Muscle layer of colon (tissue), 2 donors: ENCODE results near the gene KLF17.

Source experiments
- H3K27ac ChIP-seq: one replicate; pipeline ENCODE4 v1.7.0; 2013; ENCODE audit warnings: low read depth, mild to moderate bottlenecking, low read length, moderate library complexity
- H3K27me3 ChIP-seq, 2 donors: one replicate each; pipeline ENCODE4 v1.7.0; 2013; ENCODE audit warnings: low read length in 2 of 2, mild to moderate bottlenecking in 2 of 2; ENCODE audit not compliant: insufficient read depth in 2 of 2, control insufficient read depth in 1 of 2
- H3K36me3 ChIP-seq: one replicate; pipeline ENCODE4 v1.7.0; 2013; ENCODE audit warnings: mild to moderate bottlenecking, low read length; ENCODE audit not compliant: insufficient read depth
- H3K4me1 ChIP-seq: one replicate; pipeline ENCODE4 v1.7.0; 2013; ENCODE audit warnings: mild to moderate bottlenecking, low read length; ENCODE audit not compliant: insufficient read depth
- H3K4me3 ChIP-seq, 2 donors: one replicate each; pipeline ENCODE4 v1.7.0; 2013; ENCODE audit warnings: low read length in 2 of 2, low read depth in 1 of 2, mild to moderate bottlenecking in 1 of 2, moderate library complexity in 1 of 2
- H3K9ac ChIP-seq: one replicate; pipeline ENCODE4 v1.7.0; 2013; ENCODE audit warnings: low read length
- H3K9me3 ChIP-seq: one replicate; pipeline ENCODE4 v1.7.0; 2013; ENCODE audit warnings: mild to moderate bottlenecking, low read length
- donor health status: abdominal sarcoma.
- donor health status: Adenocarcinoma of cecum.

KLF17 gene

DNA sequence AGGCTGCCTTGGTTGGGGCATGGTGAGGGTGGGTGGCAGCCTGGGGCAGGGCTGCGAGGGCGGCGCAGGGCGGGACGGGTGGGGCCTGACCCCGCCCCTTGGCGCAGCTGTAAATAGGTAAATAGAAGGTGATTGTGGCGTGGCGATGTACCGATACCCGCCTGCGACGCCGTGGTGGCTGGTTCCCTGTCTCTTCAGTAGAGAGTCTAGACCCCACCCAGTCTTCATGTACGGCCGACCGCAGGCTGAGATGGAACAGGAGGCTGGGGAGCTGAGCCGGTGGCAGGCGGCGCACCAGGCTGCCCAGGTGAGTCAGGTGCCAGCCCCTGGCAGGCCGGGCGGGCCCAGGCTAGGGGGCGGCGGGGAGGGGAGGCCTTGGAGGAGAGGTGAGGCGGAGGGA lies at the start of gene KLF17:
Gene KLF17, plus strand, starts transcription at position 140 of the 400 bp plus-strand sequence. Its CDS starts 87 bp downstream, at position 227.
- Histone ChIP-seq H3K27ac (no peak within 1 kb of the TSS), H3K36me3 (no peaks in the 10 kb centered on the region), H3K9me3 (no peaks in the 10 kb centered on the region), H3K27me3 (no peaks in the 10 kb centered on the region), H3K4me3 (no peak within 1 kb of the TSS), H3K4me1 (no peaks in the 10 kb centered on the region), H3K9ac (no peak within 1 kb of the TSS)

- no peaks in the 10 kb centered on the region for H3K4me1 ChIP-seq
- no peaks in the 10 kb centered on the region for H3K36me3 ChIP-seq
- no peak overlapping the region for H3K27ac ChIP-seq
- no peaks in the 10 kb centered on the region for H3K9me3 ChIP-seq
- no peak overlapping the region for H3K9ac ChIP-seq
- no peaks in the 10 kb centered on the region for H3K27me3 ChIP-seq
- H3K4me3 ChIP-seq: no peak overlapping the region
Observed at GRCh38 chr1:44071461-44071860, 47.2 kb upstream of the KLF17 start.

DNA sequence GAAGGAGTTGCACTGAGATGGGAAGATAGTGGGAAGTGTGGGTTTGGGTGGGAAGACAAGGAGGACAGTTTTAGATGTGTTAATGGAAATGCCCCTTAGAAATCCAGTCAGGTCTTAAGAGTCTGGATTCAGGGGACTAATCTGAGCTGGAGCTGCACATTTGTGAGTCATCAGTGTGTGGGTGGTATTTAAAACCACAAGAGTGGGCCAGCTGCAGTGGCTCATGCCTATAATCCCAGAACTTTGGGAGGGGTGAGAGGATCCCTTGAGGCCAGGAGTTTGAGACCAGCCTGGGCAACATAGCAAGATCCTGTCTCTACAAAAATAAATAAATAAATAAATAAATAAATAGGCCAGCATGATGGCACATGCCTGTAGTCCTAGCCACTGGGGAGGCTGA lies 46.4 kb upstream of the KLF17 start:
- Histone ChIP-seq H3K27ac (no peak overlapping the region), H3K9ac (no peak overlapping the region), H3K9me3 (no peaks in the 10 kb centered on the region), H3K36me3 (no peaks in the 10 kb centered on the region), H3K4me1 (no peaks in the 10 kb centered on the region), H3K4me3 (no peak overlapping the region), H3K27me3 (no peaks in the 10 kb centered on the region)

DNA sequence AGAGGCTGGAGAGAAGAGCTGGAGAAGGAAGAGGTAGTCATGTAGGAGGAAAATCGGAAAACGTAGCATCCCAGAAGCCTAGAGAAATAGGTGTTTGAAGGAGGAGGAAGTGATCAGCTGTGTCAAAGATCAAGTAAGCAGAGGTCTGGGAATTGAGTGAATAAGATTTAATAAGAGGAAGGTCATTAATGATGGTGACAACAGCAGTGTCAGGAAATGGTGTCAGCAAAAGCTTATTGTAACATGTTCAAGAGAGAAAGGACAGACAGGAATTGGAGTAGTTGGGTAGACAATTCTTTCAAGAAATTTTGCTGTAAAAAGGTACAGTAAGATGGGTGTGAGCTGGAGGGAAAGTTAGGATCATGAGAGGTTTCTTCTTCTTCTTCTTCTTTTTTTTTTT lies 45.8 kb upstream of the KLF17 start:
- H3K9me3 ChIP-seq: no peaks in the 10 kb centered on the region
- H3K27me3 ChIP-seq: no peaks in the 10 kb centered on the region
- no peak overlapping the region for H3K27ac ChIP-seq
- H3K4me3 ChIP-seq: no peak overlapping the region
- H3K4me1 ChIP-seq: no peaks in the 10 kb centered on the region
- no peaks in the 10 kb centered on the region for H3K36me3 ChIP-seq
- no peak overlapping the region for H3K9ac ChIP-seq

- no peaks in the 10 kb centered on the region for H3K4me1 ChIP-seq
- H3K9me3 ChIP-seq: no peaks in the 10 kb centered on the region
- H3K27ac ChIP-seq: no peak overlapping the region
- H3K4me3 ChIP-seq: no peak overlapping the region
- no peak overlapping the region for H3K9ac ChIP-seq
- H3K27me3 ChIP-seq: no peaks in the 10 kb centered on the region
- no peaks in the 10 kb centered on the region for H3K36me3 ChIP-seq
Observed at GRCh38 chr1:44073528-44073927, 45.1 kb upstream of the KLF17 start.

DNA sequence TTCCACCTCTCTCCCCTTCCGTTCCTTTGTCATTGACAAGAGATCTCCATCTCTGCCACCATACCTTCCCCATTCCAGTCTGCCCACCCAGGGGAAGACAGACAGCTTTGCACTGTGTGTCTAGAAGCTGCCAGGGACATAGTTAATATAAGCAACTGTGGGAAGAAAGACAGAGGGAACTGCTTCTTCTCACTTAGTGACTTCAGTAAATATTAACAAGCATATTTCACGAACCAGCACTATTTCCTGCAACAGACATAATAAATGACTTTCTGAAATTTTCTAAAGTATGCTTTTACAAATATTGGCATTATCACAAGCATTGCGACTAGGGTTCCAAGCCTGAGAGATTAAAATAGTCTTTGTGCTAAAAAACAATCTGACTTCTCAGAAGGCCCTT lies 44.2 kb upstream of the KLF17 start:
- Histone ChIP-seq H3K4me3 (no peak overlapping the region), H3K27me3 (no peaks in the 10 kb centered on the region), H3K9ac (no peak overlapping the region), H3K36me3 (no peaks in the 10 kb centered on the region), H3K9me3 (no peaks in the 10 kb centered on the region), H3K27ac (no peak overlapping the region), H3K4me1 (no peaks in the 10 kb centered on the region)

DNA sequence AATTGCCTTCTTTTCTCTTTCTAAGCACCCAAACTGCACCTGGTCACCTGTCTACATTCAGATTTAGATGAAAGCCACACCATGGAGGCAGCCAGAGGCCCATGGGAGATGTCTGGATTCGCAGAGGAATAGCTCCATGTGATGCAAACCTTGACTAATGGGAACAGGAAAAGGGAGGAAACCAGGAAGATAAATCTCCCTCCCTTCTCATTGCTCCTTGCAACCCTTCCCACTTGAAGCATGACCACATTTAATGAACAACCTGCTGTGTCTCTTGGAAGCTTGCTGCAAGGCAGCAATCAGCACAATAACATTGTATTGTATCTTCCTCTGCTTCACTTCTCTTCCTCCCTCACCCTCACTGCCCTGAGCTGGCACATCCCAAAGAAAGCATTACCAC lies 42.6 kb upstream of the KLF17 start:
- Histone ChIP-seq H3K9me3 (no peaks in the 10 kb centered on the region), H3K4me1 (no peaks in the 10 kb centered on the region), H3K9ac (no peak overlapping the region), H3K4me3 (no peak overlapping the region), H3K27ac (no peak overlapping the region), H3K36me3 (no peaks in the 10 kb centered on the region), H3K27me3 (no peaks in the 10 kb centered on the region)

DNA sequence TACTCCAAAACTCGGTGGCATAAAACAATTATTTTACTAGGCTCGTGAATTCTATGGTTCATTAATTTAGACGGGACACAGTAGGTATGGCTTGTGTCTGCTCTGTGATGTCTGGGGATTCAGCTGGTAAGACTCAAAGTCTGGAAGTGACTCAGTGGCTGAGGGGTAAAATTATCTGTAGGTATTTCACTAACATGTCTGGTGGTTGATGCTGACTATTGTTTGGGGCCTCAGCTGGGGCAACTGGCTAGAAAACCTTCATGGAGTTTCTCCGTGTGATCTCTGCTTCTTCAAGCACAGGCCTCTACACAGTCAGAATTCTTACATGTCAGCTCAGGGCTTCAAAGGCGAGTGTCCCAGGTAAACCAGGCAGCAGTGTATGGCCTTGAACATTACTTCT lies 41.2 kb upstream of the KLF17 start:
- H3K36me3 ChIP-seq: no peaks in the 10 kb centered on the region
- no peak overlapping the region for H3K9ac ChIP-seq
- H3K27me3 ChIP-seq: no peaks in the 10 kb centered on the region
- no peaks in the 10 kb centered on the region for H3K9me3 ChIP-seq
- no peak overlapping the region for H3K4me3 ChIP-seq
- no peaks in the 10 kb centered on the region for H3K4me1 ChIP-seq
- H3K27ac ChIP-seq: no peak overlapping the region

- no peaks in the 10 kb centered on the region for H3K4me1 ChIP-seq
- H3K9ac ChIP-seq: no peak overlapping the region
- H3K27ac ChIP-seq: no peak overlapping the region
- no peaks in the 10 kb centered on the region for H3K36me3 ChIP-seq
- H3K4me3 ChIP-seq: no peak overlapping the region
- no peaks in the 10 kb centered on the region for H3K9me3 ChIP-seq
- no peaks in the 10 kb centered on the region for H3K27me3 ChIP-seq
Observed at GRCh38 chr1:44078104-44078503, 40.5 kb upstream of the KLF17 start.

GRCh38 chr1:44079566-44079965 lies 39.1 kb upstream of the KLF17 start:
- no peak overlapping the region for H3K4me3 ChIP-seq
- no peaks in the 10 kb centered on the region for H3K27me3 ChIP-seq
- no peaks in the 10 kb centered on the region for H3K4me1 ChIP-seq
- no peaks in the 10 kb centered on the region for H3K36me3 ChIP-seq
- H3K27ac ChIP-seq: no peak overlapping the region
- no peak overlapping the region for H3K9ac ChIP-seq
- H3K9me3 ChIP-seq: no peaks in the 10 kb centered on the region

DNA sequence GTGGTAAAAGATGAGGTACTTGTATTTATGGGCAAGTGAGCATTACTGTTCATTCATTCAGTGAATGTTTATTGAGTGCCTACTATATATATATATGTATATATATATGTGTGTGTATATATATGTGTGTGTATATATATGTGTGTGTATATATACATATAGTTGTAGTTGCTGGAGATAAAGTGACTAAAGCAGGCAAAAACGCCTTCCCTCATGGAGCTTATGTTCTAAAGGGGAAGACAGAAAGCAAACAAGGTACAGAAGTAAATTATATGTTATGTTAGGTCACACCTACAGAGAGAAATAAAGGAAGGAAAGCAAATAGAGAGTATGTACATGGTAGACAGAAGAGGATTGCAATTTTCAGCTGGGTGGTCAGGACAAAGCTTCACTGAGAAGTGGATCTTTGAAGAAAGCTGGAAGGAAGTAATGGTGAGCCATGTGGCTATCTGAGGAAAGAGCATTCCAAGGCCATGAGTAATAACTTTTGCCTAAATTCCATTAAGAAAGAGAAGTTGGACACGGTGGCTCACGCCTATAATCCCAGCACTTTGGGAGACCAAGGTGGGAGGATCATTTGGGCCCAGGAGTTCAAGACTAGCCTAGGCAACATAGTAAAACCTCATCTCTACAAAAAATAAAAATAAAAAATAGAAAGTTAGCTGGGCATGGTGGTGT lies 33.5 kb upstream of the KLF17 start:
- no peak overlapping the region for H3K4me3 ChIP-seq
- no peaks in the 10 kb centered on the region for H3K9me3 ChIP-seq
- H3K36me3 ChIP-seq: no peaks in the 10 kb centered on the region
- H3K4me1 ChIP-seq: no peaks in the 10 kb centered on the region
- H3K27me3 ChIP-seq: no peaks in the 10 kb centered on the region
- no peak overlapping the region for H3K9ac ChIP-seq
- no peak overlapping the region for H3K27ac ChIP-seq

GRCh38 chr1:44086692-44087474 lies 31.7 kb upstream of the KLF17 start:
- no peak overlapping the region for H3K9ac ChIP-seq
- H3K27ac ChIP-seq: no peak overlapping the region
- H3K4me3 ChIP-seq: no peak overlapping the region
- no peaks in the 10 kb centered on the region for H3K4me1 ChIP-seq
- H3K9me3 ChIP-seq: no peaks in the 10 kb centered on the region
- no peaks in the 10 kb centered on the region for H3K27me3 ChIP-seq
- no peaks in the 10 kb centered on the region for H3K36me3 ChIP-seq
